Breast epithelium (tissue), 3 donors: Measurements from ENCODE around the gene CAMK2D.

Source experiments
- POLR2A ChIP-seq: fragments of 450-650 bp; IDR thresholded peaks from one replicate; pipeline ENCODE4 v1.6.1; 2016; ENCODE audit warnings: antibody characterized with exemption, mild to moderate bottlenecking, moderate library complexity
- POLR2AphosphoS5 ChIP-seq, 3 donors: sonication (generic); formaldehyde crosslinking; IDR thresholded peaks; one replicate each; pipeline ENCODE4 v1.6.1; 2017; ENCODE audit warnings: antibody characterized with exemption in 3 of 3
- TF ChIP-seq, protein P1 (sequence below), 3 donors: fragments of 450-650 bp; IDR thresholded peaks; one replicate each; pipeline ENCODE4 v1.5.1; 2016 to 2017; ENCODE audit warnings: antibody characterized with exemption in 3 of 3, mild to moderate bottlenecking in 3 of 3, moderate library complexity in 3 of 3

DNA sequence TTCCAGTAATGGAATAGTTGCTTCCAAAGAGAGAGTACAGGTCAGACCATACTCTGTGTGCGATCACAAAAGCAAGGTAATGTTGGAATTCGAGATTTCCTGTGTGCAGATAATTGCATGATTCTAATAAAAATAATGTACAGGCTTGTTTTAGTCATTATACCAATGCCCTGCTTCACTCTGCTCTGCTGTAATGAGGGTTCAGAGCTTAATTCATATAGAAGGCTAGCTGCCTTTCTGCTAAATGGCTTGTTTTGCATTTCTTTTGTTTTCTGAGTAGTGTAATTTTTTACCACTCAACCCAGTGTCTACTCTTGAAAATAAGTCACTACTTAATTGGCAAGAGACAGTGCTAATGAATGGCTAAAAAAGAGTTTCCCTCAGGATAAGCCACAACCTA lies 236.0 kb downstream of the CAMK2D start:
- TF ChIP-seq POLR2A, result no peak
- TF ChIP-seq, protein P1, sequence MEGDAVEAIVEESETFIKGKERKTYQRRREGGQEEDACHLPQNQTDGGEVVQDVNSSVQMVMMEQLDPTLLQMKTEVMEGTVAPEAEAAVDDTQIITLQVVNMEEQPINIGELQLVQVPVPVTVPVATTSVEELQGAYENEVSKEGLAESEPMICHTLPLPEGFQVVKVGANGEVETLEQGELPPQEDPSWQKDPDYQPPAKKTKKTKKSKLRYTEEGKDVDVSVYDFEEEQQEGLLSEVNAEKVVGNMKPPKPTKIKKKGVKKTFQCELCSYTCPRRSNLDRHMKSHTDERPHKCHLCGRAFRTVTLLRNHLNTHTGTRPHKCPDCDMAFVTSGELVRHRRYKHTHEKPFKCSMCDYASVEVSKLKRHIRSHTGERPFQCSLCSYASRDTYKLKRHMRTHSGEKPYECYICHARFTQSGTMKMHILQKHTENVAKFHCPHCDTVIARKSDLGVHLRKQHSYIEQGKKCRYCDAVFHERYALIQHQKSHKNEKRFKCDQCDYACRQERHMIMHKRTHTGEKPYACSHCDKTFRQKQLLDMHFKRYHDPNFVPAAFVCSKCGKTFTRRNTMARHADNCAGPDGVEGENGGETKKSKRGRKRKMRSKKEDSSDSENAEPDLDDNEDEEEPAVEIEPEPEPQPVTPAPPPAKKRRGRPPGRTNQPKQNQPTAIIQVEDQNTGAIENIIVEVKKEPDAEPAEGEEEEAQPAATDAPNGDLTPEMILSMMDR (IDR thresholded peaks at IDR 0.05), result no peak
- no peak for TF ChIP-seq POLR2AphosphoS5 (IDR thresholded peaks at IDR 0.05)
